Measurements from ENCODE around the gene HYAL1. TPM values are rescaled to one million over a fixed set of nuclear protein-coding genes. Genes with fewer than 3 reads are reported as not detected.
A peak's percentile ranks its signal among the peaks of the same experiment; 100 is the strongest.

Gene HYAL1
- total RNA-seq, 4 donors from 2014 or later = 19.5 to 31.0 (median 27.4) TPM

DNA sequence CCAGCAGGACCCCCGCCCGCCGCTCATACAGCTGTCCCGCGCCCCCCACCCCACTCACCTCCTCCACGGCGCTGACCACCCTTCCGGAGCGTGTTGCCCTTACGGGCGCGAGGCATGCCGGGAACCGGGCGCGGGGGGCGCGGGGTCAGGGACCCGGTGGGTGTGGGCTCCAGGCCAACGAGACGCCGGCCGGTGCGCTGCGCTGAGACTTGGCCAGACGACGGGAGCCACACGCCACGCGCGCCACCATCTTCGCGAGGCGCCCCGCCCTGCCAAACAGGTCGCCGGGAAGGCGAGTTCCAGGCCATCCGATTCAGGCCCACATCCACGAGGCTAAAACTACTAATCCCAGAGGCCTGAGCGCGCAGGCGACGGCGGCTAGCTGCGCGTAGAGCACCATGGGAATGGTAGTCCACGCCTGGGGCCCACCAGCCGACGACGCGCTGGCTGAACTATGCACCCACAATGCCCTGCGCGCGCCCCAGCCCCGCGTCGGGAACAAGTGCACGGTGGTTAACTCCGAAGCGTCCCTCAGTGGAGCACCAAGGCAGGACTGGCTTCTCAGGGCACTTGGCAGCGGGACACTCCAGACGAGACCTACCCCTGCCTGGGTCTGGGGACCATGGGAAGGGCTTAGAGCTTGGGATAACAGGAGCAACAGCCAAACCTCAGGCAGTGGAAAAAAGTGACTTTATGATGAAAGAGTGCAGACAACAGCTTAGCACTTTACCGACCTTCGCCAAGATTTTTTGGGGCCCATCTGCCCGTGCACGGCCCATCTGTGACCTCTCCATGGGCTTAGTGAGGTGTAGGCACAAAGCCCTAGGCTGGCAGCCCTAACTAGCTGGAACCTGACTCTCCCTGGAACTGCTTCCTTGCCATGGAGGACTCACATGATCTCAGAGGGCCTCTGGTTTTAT is 11.0 kb downstream of the HYAL1 start, which contains the start of gene IFRD2:
IFRD2 (minus strand) TSS at position 271 of the 920 bp plus-strand sequence; CDS start at position 116, 155 bp downstream.
- TF ChIP-seq POLR2A (IDR thresholded peaks at IDR 0.05) (no peak), EP300 (IDR thresholded peaks at IDR 0.05) (peak; percentile 16), POLR2AphosphoS5 (IDR thresholded peaks at IDR 0.05) (peak; percentile 43 to 93 (median 89))
- Histone ChIP-seq H3K4me3 (peak within 1 kb of the TSS; percentile 85), H3K27ac (peak within 1 kb of the TSS; percentile 89), H3K4me1 (peaks cover 26% of the 10 kb centered on the region), H3K36me3 (peaks cover 40% of the 10 kb centered on the region), H3K9me3 (no peaks in the 10 kb centered on the region), H3K27me3 (no peaks in the 10 kb centered on the region)
- WGBS = no CpG with 5 or more reads among the region's 67 CpGs
- DNase-seq (ENCODE audit: low spot score in 2 of 2) = peak; percentile 97 to 98

DNA sequence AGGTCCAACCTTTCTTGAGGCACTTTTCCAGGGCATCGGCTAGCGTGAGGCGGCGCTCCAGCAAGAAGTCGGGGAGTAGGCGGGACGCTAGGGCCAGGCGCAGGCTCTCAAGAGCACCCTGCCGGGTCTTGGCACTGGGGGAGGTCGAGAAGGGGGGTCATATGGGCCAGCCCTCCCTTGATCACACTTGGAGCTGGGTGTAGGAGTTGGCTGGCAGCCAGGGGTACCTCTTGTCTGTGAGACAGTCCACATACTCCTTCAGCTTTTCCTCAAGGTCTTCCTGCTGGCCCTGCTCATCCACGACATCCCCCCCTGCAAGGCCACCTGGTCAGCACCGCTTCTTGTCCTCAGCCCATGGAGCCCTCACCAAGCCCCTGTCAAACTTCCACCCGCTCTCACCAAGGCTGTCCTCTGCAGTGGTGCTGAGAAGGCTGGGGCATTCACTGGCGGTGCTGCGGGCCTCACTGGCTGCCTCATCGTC is 13.2 kb downstream of the HYAL1 start:
- Histone ChIP-seq H3K4me1 (peaks cover 26% of the 10 kb centered on the region), H3K36me3 (peaks cover 46% of the 10 kb centered on the region), H3K27me3 (no peaks in the 10 kb centered on the region), H3K9me3 (no peaks in the 10 kb centered on the region), H3K4me3 (no peak overlapping the region), H3K27ac (no peak overlapping the region)
- peak in 1 of 2 donors; percentile 76 for DNase-seq (ENCODE audit: low spot score in 2 of 2)
- WGBS = 94% methylated on average over 9 of the region's 16 CpGs
- TF ChIP-seq, protein P1, sequence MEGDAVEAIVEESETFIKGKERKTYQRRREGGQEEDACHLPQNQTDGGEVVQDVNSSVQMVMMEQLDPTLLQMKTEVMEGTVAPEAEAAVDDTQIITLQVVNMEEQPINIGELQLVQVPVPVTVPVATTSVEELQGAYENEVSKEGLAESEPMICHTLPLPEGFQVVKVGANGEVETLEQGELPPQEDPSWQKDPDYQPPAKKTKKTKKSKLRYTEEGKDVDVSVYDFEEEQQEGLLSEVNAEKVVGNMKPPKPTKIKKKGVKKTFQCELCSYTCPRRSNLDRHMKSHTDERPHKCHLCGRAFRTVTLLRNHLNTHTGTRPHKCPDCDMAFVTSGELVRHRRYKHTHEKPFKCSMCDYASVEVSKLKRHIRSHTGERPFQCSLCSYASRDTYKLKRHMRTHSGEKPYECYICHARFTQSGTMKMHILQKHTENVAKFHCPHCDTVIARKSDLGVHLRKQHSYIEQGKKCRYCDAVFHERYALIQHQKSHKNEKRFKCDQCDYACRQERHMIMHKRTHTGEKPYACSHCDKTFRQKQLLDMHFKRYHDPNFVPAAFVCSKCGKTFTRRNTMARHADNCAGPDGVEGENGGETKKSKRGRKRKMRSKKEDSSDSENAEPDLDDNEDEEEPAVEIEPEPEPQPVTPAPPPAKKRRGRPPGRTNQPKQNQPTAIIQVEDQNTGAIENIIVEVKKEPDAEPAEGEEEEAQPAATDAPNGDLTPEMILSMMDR (IDR thresholded peaks at IDR 0.05) = no peak
- TF ChIP-seq EP300 (IDR thresholded peaks at IDR 0.05) = no peak
- TF ChIP-seq POLR2AphosphoS5 (IDR thresholded peaks at IDR 0.05) = no peak
- no peak for TF ChIP-seq POLR2A (IDR thresholded peaks at IDR 0.05)

DNA sequence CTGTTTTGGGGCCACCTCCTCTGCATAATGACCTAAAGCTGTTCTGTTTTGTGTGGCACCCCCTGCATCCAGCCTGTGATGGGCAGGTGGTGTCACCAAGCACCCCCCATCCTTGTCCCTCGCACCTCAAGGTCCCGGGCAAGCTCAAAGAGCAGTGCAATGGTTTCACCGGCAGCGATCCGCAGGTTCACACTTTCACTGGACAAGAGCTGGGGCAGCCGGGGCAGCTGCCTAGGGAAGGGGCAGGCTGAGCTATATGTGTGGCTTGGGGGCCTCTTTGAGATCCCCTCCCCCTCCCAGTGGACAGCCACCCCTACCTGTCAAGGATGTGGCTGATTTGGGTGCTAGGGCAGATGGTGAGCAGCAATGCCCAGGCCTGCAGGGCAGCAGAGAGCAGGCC is 14.2 kb downstream of the HYAL1 start:
- peaks cover 26% of the 10 kb centered on the region for H3K4me1 ChIP-seq
- H3K4me3 ChIP-seq = no peak overlapping the region
- no peak overlapping the region for H3K27ac ChIP-seq
- no peak for TF ChIP-seq POLR2A (IDR thresholded peaks at IDR 0.05)
- TF ChIP-seq, protein P1 (IDR thresholded peaks at IDR 0.05) = no peak
- TF ChIP-seq EP300 (IDR thresholded peaks at IDR 0.05) = no peak
- TF ChIP-seq POLR2AphosphoS5 (IDR thresholded peaks at IDR 0.05) = no peak
- H3K36me3 ChIP-seq = peaks cover 46% of the 10 kb centered on the region
- 93% methylated on average over 5 of the region's 6 CpGs for WGBS
- H3K27me3 ChIP-seq = no peaks in the 10 kb centered on the region
- no peaks in the 10 kb centered on the region for H3K9me3 ChIP-seq
- no peak for DNase-seq (ENCODE audit: low spot score in 2 of 2)

DNA sequence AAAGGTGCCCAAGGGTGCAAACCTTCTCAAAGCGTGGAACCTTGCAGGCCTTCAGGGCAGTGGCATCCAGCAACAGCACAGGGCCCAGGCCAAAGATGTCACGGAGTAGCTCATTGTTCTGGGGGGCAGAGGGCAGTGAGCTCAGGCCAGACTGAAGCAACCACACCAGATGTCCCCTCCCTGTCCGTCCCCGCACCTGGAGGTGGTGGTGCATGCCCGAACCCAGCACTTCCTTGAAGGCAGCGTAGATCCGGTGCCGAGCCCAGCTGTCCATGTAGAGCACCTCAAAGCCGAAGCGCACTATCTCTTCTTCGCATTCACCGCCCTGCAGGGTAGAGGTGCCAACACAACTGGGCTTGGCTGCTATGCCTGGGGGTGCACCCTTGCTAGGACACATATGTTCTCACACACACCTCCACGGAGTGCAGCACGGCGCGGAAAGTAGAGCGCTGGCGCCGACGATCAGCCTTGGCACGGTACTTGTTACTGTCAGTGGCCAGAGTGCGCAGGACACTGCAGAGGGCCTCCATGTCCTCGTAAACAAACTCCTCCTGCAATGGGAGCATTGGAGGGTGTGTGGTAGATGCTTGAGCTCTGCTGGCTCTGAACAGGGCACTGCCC is 14.9 kb downstream of the HYAL1 start:
- TF ChIP-seq, protein P1 (IDR thresholded peaks at IDR 0.05) = no peak
- no peak for TF ChIP-seq EP300 (IDR thresholded peaks at IDR 0.05)
- no peak for TF ChIP-seq POLR2AphosphoS5 (IDR thresholded peaks at IDR 0.05)
- no peak for TF ChIP-seq POLR2A (IDR thresholded peaks at IDR 0.05)
- Histone ChIP-seq H3K27me3 (no peaks in the 10 kb centered on the region), H3K4me3 (no peak overlapping the region), H3K9me3 (no peaks in the 10 kb centered on the region), H3K4me1 (peaks cover 26% of the 10 kb centered on the region), H3K27ac (no peak overlapping the region), H3K36me3 (peaks cover 46% of the 10 kb centered on the region)
- no peak for DNase-seq (ENCODE audit: low spot score in 2 of 2)
- 91% methylated on average over 16 of the region's 23 CpGs for WGBS

DNA sequence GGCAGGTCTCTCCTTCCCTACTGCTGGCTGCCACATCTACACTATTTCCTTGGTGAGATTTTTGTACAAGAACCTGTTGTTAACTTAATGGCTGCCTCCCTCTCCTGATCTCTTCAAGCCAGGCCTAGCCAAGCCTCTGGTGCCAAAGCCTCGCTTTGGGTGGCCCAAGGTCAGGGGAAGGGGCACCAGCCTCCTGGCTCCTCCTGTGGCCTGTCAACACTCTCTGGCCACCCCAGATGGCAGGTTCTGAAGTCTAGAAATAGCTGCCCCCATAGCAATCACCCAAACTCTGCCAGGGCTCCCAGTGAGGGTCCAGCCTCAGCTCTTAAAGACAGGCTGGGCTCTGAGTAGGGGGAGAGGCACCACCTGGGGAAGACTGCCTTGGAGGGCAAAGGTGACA is 16.1 kb downstream of the HYAL1 start:
- peaks cover 46% of the 10 kb centered on the region for H3K36me3 ChIP-seq
- peaks cover 14% of the 10 kb centered on the region for H3K4me1 ChIP-seq
- TF ChIP-seq POLR2AphosphoS5 (IDR thresholded peaks at IDR 0.05) (no peak), EP300 (IDR thresholded peaks at IDR 0.05) (no peak), POLR2A (IDR thresholded peaks at IDR 0.05) (no peak)
- TF ChIP-seq, protein P1 (IDR thresholded peaks at IDR 0.05) = no peak
- no peak overlapping the region for H3K4me3 ChIP-seq
- 100% methylated on average over 1 of the region's 1 CpG for WGBS
- H3K27me3 ChIP-seq = no peaks in the 10 kb centered on the region
- DNase-seq (ENCODE audit: low spot score in 2 of 2) = no peak
- no peak overlapping the region for H3K27ac ChIP-seq
- no peaks in the 10 kb centered on the region for H3K9me3 ChIP-seq
